ENCODE measurements around the gene HSFX3. TPM values are rescaled to one million over a fixed set of nuclear protein-coding genes. Genes with fewer than 3 reads are reported as not detected.
"Not testable (repeated sequence)": the region's sequence is repeated elsewhere in the genome, so short reads cannot be mapped to it uniquely, and the experiment has no call there.

HSFX3 gene
- total RNA-seq, 2 donors from 2014 or later = 0.50 to 0.74 TPM

GRCh38 chrX:149541521-149542047 is 8.1 kb downstream of the HSFX3 start:
- Histone ChIP-seq H3K4me3 (peak overlapping the region; percentile 39 to 48), H3K9me3 (no peaks in the 10 kb centered on the region), H3K27ac (peak overlapping the region; percentile 87 to 88), H3K27me3 (replicated peaks; ENCODE audit: insufficient read depth) (no peaks in the 10 kb centered on the region), H3K36me3 (no peaks in the 10 kb centered on the region), H3K4me1 (replicated peaks) (no peaks in the 10 kb centered on the region)
- 41% methylated on average over 2 of the region's 13 CpGs for WGBS
- intact Hi-C loops (cut with DNase I) = no loop called here
- no peak for TF ChIP-seq POLR2A (IDR thresholded peaks at IDR 0.05)
- no peak for TF ChIP-seq POLR2AphosphoS5 (IDR thresholded peaks at IDR 0.05)
- no peak for TF ChIP-seq CTCF (IDR thresholded peaks at IDR 0.05)
- no peak for DNase-seq (ENCODE audit: low spot score)

GRCh38 chrX:149540621-149541520 is 8.9 kb downstream of the HSFX3 start, which contains the start of gene EOLA1:
TSS of gene EOLA1 (plus strand) at chrX:149541012. CDS start at chrX:149545631, 4,619 bp downstream.
- peak; percentile 78 for DNase-seq (ENCODE audit: low spot score)
- Histone ChIP-seq H3K9me3 (no peaks in the 10 kb centered on the region), H3K36me3 (no peaks in the 10 kb centered on the region), H3K27me3 (replicated peaks; ENCODE audit: insufficient read depth) (no peaks in the 10 kb centered on the region), H3K27ac (peak within 1 kb of the TSS; percentile 87 to 88), H3K4me1 (replicated peaks) (no peaks in the 10 kb centered on the region), H3K4me3 (peak within 1 kb of the TSS; percentile 39 to 48)
- intact Hi-C loops (cut with DNase I) = no loop called here
- WGBS = 2% methylated on average over 24 of the region's 71 CpGs
- no peak for TF ChIP-seq CTCF (IDR thresholded peaks at IDR 0.05)
- peak; percentile 50 for TF ChIP-seq POLR2A (IDR thresholded peaks at IDR 0.05)
- peak; percentile 81 for TF ChIP-seq POLR2AphosphoS5 (IDR thresholded peaks at IDR 0.05)

GRCh38 chrX:149540131-149540620 is 9.5 kb downstream of the HSFX3 start:
- Histone ChIP-seq H3K27me3 (replicated peaks; ENCODE audit: insufficient read depth) (no peaks in the 10 kb centered on the region), H3K4me1 (replicated peaks) (no peaks in the 10 kb centered on the region), H3K36me3 (no peaks in the 10 kb centered on the region), H3K27ac (peak overlapping the region; percentile 87 to 88), H3K9me3 (no peaks in the 10 kb centered on the region), H3K4me3 (peak overlapping the region; percentile 39 to 48)
- intact Hi-C loops (cut with DNase I) = no loop called here
- WGBS = under 1% methylated on average over 21 of the region's 24 CpGs
- peak; percentile 92 for DNase-seq (ENCODE audit: low spot score)
- TF ChIP-seq POLR2A (IDR thresholded peaks at IDR 0.05) (no peak), POLR2AphosphoS5 (IDR thresholded peaks at IDR 0.05) (no peak), CTCF (IDR thresholded peaks at IDR 0.05) (no peak)

GRCh38 chrX:149539283-149540130 is 10.2 kb downstream of the HSFX3 start:
- no peaks in the 10 kb centered on the region for H3K27me3 ChIP-seq (replicated peaks; ENCODE audit: insufficient read depth)
- H3K36me3 ChIP-seq = no peaks in the 10 kb centered on the region
- intact Hi-C loops (cut with DNase I) = no loop called here
- peak; percentile 85 for DNase-seq (ENCODE audit: low spot score)
- H3K4me1 ChIP-seq (replicated peaks) = no peaks in the 10 kb centered on the region
- no peaks in the 10 kb centered on the region for H3K9me3 ChIP-seq
- 2% methylated on average over 32 of the region's 34 CpGs for WGBS
- H3K27ac ChIP-seq = peak overlapping the region; percentile 82 to 87
- H3K4me3 ChIP-seq = peak overlapping the region; percentile 30 to 48
- TF ChIP-seq POLR2A (IDR thresholded peaks at IDR 0.05) = no peak
- no peak for TF ChIP-seq POLR2AphosphoS5 (IDR thresholded peaks at IDR 0.05)
- TF ChIP-seq CTCF (IDR thresholded peaks at IDR 0.05) = no peak

- H3K9me3 ChIP-seq; DNase-seq (ENCODE audit: low spot score); H3K36me3 ChIP-seq; intact Hi-C loops (cut with DNase I); H3K4me1 ChIP-seq (replicated peaks); H3K27ac ChIP-seq; H3K27me3 ChIP-seq (replicated peaks; ENCODE audit: insufficient read depth); H3K4me3 ChIP-seq: not testable (repeated sequence)
- WGBS = 93% methylated on average over 3 of the region's 11 CpGs
Observed at GRCh38 chrX:149537474-149537873, 12.2 kb downstream of the HSFX3 start.

- 89% methylated on average over 3 of the region's 3 CpGs for WGBS
- intact Hi-C loops (cut with DNase I); H3K27ac ChIP-seq; DNase-seq (ENCODE audit: low spot score); H3K27me3 ChIP-seq (replicated peaks; ENCODE audit: insufficient read depth); H3K36me3 ChIP-seq; H3K4me1 ChIP-seq (replicated peaks); H3K4me3 ChIP-seq; H3K9me3 ChIP-seq: not testable (repeated sequence)
Observed at GRCh38 chrX:149534926-149535602, 14.7 kb downstream of the HSFX3 start.

- WGBS = 90% methylated on average over 6 of the region's 11 CpGs
- H3K9me3 ChIP-seq; H3K27me3 ChIP-seq (replicated peaks; ENCODE audit: insufficient read depth); H3K36me3 ChIP-seq; H3K4me3 ChIP-seq; intact Hi-C loops (cut with DNase I); H3K4me1 ChIP-seq (replicated peaks); DNase-seq (ENCODE audit: low spot score); H3K27ac ChIP-seq: not testable (repeated sequence)
Observed at GRCh38 chrX:149533999-149534398, 15.7 kb downstream of the HSFX3 start.
